HL-60/S4 (cell line): ENCODE results near the gene FAM131A.

Experiments
- in situ Hi-C: fragments of 300-500 bp; cut with MboI; formaldehyde crosslinking; loops from 2 replicates; pipeline ENCODE4 v1.14.3; 2022; ENCODE audit warnings: low sequenced_read_pairs

FAM131A gene, protein sequence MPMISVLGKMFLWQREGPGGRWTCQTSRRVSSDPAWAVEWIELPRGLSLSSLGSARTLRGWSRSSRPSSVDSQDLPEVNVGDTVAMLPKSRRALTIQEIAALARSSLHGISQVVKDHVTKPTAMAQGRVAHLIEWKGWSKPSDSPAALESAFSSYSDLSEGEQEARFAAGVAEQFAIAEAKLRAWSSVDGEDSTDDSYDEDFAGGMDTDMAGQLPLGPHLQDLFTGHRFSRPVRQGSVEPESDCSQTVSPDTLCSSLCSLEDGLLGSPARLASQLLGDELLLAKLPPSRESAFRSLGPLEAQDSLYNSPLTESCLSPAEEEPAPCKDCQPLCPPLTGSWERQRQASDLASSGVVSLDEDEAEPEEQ

DNA sequence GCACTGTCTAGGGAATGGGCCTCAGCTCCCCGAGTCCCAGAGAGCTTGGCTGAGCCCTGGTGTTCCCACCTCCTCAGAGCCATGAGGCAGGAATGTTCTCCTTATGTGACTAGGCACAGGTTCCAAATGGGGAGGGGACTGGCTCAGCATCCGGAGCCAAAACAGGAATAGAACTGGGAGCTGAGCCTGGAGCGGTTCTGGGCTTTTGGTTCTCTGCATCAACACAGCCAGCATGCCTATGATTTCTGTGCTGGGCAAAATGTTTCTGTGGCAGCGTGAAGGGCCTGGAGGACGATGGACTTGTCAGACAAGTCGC lies at the start of gene FAM131A:
Gene FAM131A (plus strand): TSS at position 202 of the 316 bp plus-strand sequence. CDS start 31 bp downstream, at position 233.
- in situ Hi-C loops: no loop called here

DNA sequence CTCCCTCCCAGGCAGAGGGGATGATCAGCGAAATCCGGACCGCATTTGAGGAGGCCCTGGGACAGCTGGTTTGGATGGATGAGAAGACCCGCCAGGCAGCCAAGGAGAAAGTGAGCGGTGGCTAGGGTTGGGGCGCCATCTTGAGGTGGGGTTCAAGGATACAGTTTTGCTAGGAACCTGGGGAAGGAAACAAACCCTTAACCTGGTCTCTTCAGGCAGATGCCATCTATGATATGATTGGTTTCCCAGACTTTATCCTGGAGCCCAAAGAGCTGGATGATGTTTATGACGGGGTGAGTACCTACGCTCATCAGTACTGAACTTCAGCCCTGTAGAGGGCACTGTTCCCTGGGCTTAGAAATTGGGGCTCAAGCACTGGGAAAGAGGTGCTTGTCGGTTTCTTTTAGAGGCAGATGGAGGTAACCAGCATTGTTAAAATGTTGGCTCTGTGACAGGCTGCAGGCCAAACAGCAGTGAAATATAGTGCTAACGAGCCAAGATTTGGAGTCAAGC lies 47.9 kb upstream of the FAM131A start:
- in situ Hi-C loops: loop anchor here (10.0 to 25.0 kb wide), 2 partner anchors 395 to 827 kb away; no protein-coding TSS in a partner anchor

DNA sequence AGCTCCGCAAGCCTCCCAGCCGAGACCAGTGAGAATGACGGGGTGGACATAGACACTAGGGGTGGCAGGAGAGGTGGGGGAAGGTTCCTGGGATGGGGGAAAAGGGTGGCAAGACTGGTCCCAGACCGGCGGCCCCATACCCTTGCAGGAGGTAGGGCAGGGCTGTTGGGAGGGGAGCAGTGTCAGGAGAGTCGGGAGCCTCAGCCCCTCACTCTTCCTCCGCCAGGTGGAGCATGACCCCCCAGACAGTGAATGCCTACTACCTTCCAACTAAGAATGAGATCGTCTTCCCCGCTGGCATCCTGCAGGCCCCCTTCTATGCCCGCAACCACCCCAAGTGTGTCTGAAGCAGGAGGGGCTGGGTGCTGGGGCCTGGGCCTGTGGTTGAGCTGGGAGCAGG lies 47.1 kb upstream of the FAM131A start:
- in situ Hi-C loops: loop anchor here (25.0 kb wide), 1 partner anchor 828 kb away; no protein-coding TSS in a partner anchor

DNA sequence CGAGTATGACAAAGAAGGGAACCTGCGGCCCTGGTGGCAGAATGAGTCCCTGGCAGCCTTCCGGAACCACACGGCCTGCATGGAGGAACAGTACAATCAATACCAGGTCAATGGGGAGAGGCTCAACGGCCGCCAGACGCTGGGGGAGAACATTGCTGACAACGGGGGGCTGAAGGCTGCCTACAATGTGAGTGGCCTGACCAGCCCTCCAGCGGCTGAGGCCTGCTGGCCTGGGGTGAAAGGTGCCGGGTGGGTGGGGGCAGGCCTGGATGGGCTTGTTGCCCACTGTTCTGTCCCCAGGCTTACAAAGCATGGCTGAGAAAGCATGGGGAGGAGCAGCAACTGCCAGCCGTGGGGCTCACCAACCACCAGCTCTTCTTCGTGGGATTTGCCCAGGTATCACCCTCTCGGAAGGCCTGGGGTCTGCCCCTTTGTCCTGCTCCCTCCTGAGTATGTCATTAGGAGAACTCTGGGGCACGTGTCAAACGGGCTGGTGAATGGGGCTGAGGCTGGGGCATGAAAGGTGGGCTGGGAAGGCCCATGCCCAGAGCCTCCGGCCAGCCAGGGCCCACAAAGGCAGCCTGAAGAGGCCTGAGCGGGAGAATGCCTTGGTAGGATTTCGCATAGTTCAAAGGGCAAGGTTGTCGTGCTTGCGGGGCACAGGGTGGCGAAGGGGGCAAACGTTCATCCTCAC lies 46.2 kb upstream of the FAM131A start:
- in situ Hi-C loops: loop anchor here (25.0 kb wide), 1 partner anchor 829 kb away; no protein-coding TSS in a partner anchor

DNA sequence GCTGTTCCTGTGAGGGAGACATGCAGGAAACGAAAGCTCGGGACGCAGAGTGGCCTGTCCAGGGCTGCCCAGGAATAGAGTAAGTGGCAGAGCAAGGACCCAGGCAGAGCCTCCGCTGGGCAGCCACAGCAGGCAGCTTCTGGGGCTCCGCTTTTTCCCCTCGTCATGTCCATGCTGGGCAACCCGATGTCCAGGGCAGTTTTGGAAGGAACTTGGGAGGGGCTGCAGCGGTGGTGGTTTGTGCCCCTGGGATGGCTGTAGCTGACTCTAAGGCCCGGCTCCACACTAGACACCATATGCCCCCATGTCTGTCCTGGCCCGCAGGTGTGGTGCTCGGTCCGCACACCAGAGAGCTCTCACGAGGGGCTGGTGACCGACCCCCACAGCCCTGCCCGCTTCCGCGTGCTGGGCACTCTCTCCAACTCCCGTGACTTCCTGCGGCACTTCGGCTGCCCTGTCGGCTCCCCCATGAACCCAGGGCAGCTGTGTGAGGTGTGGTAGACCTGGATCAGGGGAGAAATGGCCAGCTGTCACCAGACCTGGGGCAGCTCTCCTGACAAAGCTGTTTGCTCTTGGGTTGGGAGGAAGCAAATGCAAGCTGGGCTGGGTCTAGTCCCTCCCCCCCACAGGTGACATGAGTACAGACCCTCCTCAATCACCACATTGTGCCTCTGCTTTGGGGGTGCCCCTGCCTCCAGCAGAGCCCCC lies 45.5 kb upstream of the FAM131A start:
- in situ Hi-C loops: loop anchor here (25.0 kb wide), 1 partner anchor 830 kb away; no protein-coding TSS in a partner anchor

DNA sequence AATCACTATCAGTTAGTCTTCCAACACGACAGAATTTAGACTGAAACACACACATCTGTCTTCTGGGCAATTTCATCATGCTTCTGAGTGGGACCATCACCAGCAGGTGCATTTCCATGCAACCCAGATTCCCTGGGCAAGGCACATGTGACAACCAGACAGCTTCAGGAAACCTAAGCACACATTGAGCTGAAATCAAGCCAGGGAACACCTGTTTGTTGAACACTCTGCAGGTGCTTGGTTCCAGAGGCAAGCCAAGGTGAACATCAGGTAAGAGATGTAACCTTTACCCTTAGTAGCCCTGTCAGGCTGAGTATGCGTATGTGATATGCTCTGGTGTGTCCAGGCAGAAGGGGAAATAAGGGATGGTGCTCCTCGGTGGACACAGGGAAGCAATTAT lies 41.6 kb upstream of the FAM131A start:
- in situ Hi-C loops: loop anchor here (25.0 kb wide), 1 partner anchor 833 kb away; no protein-coding TSS in a partner anchor

DNA sequence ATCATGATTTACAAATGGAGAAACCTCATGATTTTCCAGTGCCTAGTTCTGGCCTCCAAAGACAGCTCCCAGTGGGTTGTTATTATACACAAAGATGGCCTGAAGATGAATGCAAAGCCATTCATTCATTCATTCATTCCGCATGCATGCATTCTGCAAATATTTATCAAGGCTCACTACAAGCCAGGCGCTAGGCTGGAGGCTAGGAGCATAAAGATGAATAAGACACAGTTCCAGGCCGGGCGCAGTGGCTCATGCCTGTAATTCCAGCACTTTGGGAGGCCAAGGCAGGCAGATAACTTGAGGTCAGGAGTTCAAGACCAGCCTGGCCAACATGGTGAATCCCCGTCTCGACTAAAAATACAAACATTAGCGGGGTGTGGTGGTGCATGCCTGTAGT lies 40.8 kb upstream of the FAM131A start:
- in situ Hi-C loops: loop anchor here (25.0 kb wide), 1 partner anchor 834 kb away; no protein-coding TSS in a partner anchor

DNA sequence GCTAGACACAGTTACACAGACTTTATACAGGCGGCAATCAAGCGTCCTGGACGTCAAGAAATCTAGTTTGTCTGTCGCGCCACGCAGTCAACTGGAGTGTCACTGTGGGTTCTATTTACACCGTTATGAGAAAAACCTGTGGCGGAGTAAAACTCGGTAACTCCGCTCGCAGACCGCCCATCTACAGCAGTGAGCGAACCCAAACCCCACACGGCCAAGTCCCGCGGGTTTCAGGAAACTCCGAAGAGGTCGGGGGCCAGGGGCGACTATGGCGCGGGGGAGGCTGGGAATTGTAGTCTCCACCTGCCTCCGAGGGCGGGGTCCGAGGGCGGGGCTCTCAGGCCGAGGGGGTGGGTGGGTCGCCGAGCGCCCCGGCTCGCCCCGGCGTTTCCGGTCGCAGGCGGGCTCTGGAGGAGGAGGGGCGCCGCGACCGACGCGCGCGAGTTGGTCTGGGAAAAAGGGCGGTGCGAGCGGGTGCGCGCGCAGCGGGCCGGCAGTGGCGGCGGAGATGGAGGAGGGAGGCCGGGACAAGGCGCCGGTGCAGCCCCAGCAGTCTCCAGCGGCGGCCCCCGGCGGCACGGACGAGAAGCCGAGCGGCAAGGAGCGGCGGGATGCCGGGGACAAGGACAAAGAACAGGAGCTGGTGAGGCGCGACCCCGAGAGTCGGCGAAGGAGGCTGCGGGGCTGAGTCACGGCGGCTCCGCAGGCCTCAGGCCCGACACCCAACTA lies 38.5 kb upstream of the FAM131A start, which contains the start of gene PSMD2:
Gene PSMD2 (plus strand): TSS at position 483 of the 729 bp plus-strand sequence. CDS start 26 bp downstream, at position 509.
- in situ Hi-C loops: loop anchor here (25.0 kb wide), 1 partner anchor 837 kb away; no protein-coding TSS in a partner anchor

DNA sequence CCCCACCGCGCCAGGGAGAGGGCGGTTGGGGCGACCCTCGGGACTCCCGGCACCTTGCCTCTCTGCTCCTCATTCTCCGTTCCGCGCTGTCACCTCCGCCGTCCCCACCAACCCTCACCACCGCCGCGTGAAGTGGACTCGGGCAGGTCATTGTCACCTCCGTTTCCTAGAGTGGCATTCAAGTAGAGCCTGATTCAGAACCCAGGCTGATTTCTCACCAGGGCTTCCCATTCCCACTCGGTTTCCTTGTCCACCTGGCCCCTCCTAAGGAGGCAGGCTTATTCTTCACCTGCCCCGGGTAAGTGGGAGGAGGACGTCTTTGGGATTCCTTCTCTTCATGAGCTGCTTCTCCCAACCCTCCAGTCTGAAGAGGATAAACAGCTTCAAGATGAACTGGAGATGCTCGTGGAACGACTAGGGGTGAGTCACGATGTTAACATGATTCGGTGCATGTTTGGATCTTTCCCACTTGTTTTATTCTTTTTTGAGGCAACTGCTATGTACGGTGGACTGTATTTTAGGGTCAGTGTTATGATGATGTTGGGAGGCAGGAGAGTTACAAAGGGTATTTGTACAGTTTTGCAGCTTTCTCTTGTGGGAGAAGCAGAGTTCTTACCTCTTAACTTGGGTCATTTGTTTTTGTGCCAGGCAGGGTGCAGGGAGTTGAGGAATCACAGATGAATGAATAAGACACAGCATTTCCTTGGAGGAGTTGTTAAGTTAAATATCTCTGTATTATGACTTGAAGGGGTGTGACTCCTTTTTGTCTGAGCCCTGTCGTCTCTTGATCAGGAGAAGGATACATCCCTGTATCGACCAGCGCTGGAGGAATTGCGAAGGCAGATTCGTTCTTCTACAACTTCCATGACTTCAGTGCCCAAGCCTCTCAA lies 37.7 kb upstream of the FAM131A start:
- in situ Hi-C loops: loop anchor here (25.0 kb wide), 1 partner anchor 837 kb away; no protein-coding TSS in a partner anchor

DNA sequence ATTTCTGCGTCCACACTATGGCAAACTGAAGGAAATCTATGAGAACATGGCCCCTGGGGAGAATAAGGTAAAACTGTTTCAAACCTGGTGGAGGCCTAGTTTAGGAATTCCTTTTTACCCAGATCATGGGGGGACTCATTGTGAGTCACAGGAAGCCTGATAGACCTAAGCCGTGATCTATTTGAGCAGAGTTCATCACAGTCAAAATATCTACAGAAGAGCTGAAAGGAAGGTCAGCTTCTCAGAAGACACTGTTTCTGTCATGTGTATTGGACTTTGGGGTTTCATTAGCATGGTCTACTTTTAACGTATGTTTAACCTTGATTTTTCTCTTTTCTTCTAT lies 37.1 kb upstream of the FAM131A start:
- in situ Hi-C loops: no loop called here

DNA sequence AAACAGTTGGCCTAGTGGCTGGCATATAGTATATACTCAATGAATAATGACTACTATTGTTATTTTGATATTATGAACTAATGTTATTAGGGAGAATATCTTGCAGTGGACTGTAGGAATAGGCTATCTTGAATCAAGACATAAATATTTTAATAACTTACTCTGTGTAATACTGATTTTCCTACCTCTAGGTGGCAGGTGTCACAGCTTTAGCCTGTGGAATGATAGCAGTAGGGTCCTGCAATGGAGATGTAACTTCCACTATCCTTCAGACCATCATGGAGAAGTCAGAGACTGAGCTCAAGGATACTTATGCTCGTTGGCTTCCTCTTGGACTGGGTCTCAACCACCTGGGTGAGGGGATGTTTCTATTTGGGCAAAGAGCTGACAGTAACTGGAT lies 31.8 kb upstream of the FAM131A start:
- in situ Hi-C loops: no loop called here

DNA sequence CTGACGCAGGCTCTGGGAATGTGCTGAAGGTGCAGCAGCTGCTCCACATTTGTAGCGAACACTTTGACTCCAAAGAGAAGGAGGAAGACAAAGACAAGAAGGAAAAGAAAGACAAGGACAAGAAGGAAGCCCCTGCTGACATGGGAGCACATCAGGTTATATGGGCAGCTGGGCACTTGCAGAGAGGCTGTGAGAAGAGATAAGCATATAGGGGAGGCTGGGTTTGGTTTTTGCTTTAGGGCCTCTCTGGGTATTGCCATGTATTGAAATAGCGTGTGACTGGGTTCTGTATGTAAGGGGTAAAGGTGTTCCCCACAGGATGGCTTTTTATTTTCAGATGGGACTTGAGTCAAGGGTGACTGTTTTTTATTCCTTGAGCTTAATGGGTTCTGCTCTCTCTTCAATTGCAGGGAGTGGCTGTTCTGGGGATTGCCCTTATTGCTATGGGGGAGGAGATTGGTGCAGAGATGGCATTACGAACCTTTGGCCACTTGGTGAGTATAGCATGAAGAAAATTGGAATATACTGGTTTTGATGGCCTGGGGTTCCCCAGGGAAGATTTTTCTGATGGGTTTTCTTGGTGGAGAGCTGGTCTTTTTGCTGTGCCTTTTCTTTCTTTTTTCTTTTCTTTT lies 30.9 kb upstream of the FAM131A start:
- in situ Hi-C loops: no loop called here

DNA sequence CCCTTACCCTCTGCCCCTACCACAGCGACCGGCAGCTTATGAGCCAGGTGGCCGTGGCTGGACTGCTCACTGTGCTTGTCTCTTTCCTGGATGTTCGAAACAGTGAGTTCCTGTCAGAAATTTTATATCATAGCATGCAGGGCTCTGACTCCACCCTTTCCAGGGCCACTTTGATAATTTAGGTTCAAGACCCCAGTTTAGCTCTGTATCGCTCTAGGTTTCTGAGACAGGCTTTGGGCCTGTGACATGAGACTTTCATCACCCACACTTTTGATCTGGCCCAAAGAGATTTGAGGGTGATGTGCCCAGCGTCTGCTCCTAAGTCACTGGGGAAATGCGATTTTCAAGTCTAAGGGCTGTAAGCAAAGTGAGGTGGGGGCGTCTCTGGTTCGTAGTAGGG lies 29.5 kb upstream of the FAM131A start:
- in situ Hi-C loops: no loop called here

DNA sequence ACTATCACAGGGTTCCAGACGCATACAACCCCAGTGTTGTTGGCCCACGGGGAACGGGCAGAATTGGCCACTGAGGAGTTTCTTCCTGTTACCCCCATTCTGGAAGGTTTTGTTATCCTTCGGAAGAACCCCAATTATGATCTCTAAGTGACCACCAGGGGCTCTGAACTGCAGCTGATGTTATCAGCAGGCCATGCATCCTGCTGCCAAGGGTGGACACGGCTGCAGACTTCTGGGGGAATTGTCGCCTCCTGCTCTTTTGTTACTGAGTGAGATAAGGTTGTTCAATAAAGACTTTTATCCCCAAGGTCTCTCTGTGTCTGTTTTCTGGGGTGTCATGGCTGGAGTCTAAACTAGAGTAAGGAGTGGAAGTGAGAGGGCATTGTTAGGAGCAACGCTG lies 28.7 kb upstream of the FAM131A start:
- in situ Hi-C loops: no loop called here

DNA sequence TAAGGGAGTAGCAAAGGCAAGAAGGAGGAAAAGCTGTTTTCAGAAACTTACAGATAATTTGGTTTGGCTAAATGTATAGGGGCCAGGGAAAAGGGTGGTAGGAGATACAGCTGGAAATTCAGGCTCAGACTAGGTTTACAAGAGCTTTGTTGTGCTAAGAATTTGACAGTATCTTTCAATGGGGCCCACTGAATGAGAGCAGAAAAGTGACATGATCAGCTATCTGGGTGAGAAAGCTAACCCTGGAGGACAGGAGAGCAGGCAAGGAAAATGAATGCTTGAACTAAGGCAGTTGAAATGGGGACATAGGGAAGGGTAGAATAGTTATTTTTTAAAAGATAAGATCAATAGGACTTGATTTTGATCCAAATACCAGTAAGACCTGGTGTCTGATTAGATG lies 25.8 kb upstream of the FAM131A start:
- in situ Hi-C loops: no loop called here

DNA sequence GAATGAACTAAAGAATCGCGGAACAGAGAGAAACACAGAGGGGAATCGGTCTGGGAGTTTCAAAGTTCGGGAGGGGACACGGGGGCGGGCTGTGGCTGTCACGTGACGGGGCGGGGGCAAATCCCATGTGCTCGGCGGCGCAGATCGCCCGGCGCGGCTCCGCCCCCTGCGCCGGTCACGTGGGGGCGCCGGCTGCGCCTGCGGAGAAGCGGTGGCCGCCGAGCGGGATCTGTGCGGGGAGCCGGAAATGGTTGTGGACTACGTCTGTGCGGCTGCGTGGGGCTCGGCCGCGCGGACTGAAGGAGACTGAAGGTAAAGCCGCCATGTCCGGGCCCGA lies 23.1 kb upstream of the FAM131A start, which contains the start of gene EIF4G1:
Gene EIF4G1 (plus strand): TSS at position 244 of the 337 bp plus-strand sequence. CDS start 1,191 bp downstream, outside the sequence.
- in situ Hi-C loops: no loop called here

DNA sequence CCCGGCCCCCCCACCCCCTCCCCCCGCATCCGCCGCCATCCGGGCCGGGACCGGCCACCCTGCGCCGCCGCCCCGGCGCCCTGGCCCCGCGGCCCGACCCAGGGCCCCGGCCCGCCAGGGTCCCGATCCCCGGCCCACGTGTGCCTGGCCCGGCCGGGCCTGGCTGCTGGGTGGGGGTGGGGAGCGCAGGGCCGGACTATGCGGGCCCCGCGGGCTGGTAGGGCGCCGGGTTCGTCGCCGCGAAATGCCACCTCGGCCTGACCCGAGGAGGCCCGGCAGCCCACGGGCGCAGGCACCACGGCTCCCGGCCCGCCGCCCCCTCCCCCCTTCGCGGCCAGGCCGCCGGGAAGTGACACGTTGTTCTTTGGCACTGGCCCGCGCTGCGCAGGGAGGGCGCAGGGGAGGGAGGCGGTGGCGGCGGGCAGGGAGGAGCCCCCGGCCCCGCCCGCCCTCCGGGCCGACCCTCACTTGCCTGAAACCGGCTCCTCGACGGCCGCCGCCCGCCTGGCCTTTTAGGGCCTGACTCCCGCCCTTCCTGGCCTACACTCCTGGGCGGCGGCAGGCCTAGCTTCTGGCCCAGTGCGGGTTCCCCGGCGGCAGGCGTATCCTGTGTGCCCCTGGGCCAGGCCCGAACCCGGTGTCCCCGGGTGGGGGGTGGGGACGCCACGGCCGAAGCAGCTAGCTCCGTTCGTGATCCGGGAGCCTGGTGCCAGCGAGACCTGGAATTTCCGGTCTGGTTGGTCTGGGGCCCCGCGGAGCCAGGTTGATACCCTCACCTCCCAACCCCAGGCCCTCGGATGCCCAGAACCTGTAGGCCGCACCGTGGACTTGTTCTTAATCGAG lies 22.5 kb upstream of the FAM131A start:
- in situ Hi-C loops: no loop called here

DNA sequence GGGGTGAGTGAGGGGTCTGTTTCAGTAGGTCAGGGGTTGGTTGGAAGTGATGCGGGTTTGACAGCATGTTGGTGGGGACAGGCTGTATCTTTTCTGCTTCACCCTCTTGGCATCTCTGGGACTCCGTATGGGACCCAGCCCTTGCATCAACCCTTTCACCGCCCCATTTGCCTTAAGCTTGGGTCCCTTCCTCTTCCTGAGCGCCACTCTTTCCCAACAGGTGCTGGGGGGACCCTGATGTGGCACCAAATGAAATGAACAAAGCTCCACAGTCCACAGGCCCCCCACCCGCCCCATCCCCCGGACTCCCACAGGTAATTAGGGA lies 21.9 kb upstream of the FAM131A start:
- in situ Hi-C loops: no loop called here
